HG03159 (cell line): ENCODE data around the gene TAF4B.
"Not testable (repeated sequence)": the region's sequence is repeated elsewhere in the genome, so short reads cannot be mapped to it uniquely, and the experiment has no call there.

Experiments used
- ATAC-seq: cut with Tn5 transposase; IDR thresholded peaks from one replicate; pipeline ENCODE4 v1.9.1; 2021; ENCODE audit warnings: mild to moderate bottlenecking, moderate library complexity; ENCODE audit not compliant: unreplicated experiment

The TAF4B gene

GRCh38 chr18:26378701-26379100 lies 152.5 kb downstream of the TAF4B start:
- no peak for ATAC-seq

- not testable (repeated sequence) for ATAC-seq
Observed at GRCh38 chr18:26381555-26381954, 155.3 kb downstream of the TAF4B start.

DNA sequence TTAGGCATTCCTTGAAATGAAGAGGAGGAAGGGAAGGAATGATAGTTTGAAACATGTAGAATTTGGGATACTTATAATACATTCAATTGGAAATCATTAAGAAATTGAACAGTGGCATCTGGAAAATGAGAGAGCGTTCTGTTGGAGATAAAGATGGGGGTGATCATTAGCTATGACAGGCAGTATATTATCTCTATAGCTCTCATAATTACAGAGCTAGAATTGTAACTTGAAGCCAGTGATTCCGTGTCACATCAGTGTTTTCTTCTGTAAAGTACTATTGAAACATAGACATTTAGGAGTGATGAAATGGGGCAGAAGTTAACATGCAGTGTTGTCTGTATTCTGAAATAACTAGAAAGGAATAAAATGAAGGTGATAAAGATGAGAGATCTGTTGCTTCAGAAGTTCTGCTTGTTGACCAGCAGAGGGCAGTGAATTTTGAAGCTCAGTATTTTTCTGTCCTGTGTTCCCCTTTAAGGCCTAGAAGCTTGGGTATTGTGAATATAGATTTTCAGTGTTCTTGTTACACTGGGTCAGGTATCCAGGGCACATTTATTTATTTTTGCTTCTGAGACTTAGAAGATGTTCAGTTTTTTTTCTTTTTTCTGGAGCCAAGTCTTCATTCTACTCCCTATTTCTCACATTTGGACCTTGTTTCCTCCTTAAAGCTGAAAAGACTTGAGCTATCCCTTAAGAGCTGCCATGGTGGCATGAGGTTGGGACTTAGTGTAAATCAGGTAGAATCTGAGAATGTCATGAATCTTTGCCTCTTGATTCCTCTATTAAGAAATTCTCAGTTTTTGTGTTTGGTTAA lies 157.4 kb downstream of the TAF4B start:
- ATAC-seq, result peak; percentile 70

GRCh38 chr18:26386002-26386401 lies 159.8 kb downstream of the TAF4B start:
- ATAC-seq, result no peak

DNA sequence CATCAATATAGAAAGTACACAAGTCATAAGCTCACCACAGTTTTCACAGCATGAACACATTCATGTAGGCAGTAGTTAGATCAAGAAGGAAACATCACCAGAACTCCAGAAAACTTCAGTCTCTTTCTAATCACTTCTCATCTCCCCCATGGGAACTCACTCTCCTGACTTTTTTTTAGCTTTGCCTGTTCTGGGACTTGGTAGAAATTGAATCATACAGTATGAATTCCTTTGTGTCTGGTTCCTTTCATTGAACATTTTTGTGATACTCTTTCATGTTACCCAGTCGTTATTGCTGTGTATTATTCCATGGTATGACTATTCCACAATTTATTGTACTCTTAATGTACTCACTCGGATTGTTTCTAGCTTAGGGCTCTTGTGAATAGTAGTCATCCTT lies 160.2 kb downstream of the TAF4B start:
- ATAC-seq, result no peak

DNA sequence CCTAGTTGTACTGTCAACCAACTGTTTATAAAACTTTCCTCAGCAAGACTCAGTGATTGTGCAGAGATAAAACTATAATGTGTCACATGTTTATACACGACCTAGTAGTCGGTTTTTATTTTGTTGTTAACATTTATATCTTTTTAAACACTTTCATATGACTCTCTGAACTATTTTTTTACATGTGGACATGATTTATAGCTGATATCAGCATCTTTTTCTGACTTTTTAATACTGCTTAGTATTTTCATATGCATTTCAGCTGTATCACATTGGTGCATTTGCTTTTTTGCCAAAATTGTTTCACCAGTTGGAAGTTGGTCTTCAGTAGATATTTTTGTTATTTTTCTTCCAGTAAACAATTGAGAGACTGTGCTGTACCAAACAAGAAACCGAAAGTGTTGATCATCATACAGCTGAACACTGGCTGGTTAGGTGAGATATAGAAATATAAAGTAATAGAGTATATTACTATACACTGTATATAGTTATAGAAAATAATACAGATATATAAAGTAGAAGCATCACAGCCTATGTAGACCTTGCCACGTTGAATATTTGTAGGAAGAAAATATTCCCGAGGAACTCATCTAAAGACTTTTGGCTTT lies 167.9 kb downstream of the TAF4B start:
- ATAC-seq, result no peak

GRCh38 chr18:26397019-26397418 lies 170.8 kb downstream of the TAF4B start:
- ATAC-seq, result peak; percentile 70

DNA sequence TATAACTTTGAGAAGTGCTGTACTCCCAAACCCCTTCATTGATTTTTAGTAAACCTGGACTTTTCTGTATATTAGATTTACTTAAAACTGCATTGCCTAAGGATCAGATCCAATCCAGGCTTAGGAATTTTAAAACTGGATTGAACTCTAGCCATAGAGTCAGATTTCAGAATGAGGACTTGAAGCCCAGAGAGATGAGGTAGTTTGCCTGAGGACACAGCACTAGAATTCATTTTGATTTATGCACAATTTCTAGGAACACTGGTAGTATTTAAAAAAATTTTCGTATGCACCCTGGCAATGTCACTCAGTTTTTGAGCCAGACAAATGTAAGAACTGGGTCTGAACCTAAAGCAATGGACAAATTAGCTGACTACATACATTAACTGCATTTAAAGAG lies 177.2 kb downstream of the TAF4B start:
- ATAC-seq, result no peak

- ATAC-seq, result peak; percentile 77
Observed at GRCh38 chr18:26405190-26405801, 179.1 kb downstream of the TAF4B start.

DNA sequence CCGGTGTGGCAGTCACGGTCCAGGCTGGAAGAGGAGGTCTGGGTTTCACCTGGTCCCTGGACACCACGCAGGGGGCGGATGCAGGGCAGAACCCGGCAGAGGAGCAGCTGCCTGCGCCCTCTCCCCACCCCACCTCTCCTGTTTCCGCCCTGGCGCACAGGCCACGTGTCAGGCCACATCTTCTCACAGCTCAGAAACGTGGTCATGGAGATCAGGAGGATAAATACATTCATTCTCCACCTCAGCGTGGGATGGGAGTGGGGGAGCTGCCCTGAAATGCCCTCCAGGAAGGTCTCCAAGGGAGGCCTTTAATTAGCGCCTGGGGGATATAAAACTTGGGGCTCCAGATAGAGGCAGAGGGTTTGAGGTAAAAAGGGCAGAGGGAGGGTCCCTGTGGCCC lies 180.1 kb downstream of the TAF4B start:
- no peak for ATAC-seq

DNA sequence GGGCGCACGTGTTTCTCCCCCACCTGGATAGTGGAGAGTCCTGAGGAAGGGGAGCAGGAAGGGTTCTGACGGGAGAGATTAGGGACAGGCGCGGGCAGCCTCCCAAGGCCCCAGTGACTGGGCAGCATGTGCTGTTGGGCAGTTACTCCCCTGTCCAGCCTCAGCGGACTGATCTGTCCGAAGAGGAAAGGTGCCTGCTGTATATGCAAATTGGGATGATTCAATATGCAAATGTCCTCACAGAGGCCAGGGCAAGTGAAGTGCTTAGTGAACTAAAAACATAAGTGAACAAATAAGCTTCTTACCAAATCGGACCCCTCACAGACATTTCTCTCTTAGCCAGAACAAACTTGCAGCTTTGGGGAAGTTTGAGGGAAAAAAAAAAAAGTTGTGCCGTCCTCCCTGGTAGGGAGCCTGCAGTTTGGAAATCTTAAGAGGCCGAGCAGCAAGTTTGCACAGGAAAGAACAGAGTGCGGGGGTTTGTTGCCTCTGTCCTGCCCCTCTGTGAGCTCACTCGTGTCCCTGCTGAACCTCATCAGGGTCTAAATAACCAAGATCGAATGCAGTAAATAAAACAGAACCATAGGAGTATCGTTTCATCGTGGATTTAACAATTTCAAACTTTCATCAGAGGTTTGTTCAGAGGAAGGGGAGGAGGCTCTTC lies 180.7 kb downstream of the TAF4B start:
- ATAC-seq, result no peak

DNA sequence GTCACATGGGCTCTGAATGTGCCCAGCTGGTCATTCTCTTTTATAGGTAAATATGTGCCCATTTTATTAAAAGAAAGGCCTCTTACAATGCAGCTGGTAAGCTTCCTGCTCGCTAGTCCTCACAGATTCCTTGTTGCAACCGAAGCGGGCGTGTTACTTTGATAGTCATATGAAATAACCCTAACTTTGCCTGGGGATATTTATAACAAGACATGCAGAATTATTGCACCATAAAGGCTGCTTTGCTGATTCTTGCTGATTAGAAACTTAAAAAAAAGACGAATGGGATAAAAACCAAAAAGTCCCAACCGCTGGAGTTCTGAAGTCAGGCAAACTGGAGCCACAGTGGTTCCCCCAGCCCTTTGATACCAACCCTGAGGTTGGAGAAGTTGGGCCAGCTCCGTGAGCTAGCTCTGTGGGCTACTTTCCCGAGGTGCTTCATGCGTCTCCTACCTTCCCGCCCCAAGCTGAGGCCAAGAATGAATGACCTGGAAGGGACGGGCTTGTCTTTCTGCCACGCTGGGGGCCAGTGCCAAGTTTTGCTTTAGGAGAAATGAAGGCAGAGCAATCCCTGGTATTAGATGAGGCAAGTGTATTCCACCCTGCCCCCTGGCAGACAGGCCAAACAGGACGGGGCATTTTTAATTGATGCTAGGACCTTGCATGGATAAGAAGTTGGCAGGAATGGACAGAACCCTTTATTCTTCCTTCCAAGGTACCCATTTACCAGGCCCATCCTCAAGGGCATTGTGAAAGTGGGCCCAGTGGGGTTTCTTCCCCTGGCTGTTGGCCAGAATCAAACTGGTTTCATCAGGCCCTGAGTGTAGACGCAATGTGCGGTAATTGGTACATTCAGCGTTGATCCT lies 181.7 kb downstream of the TAF4B start:
- no peak for ATAC-seq

DNA sequence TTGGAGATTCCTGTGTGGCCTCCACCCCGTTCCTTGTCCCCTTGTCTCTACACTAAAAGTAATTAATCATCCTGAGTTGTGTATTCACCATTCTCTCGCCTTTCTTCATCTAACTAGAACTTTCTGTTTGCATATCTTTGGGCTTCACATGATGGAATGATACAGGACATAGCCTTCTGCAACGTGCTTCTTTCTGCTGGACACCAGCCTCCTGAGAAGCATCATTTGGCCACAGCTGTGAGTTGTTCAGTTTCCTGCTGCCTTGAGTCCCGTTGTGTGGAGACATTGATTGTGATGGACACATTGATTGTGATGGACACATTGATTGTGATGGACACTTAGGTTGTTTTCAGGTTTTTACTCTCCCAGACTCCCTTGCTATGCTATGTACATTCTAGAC lies 182.8 kb downstream of the TAF4B start:
- ATAC-seq, result no peak

GRCh38 chr18:26414901-26415440 lies 188.7 kb downstream of the TAF4B start:
- ATAC-seq, result no peak

DNA sequence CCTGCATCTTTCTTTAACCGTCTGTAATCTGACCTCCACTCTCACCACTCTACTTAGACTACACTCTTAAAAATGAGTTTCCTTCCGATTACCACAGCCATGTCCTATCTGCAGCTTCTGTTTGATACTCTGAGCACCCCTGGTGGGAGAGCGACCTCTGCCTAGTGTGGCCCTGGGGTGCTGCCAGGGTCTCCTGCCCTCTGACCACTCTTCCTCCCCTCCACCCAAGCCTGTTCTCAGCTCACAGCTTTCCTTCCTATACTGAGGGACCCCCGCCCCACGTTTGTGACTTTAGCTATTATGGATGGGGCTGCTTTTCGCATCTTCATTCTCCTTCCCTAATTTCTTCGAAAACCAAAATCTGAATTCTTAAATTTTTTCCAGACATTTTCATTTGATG lies 189.4 kb downstream of the TAF4B start:
- no peak for ATAC-seq

GRCh38 chr18:26416652-26417150 lies 190.5 kb downstream of the TAF4B start:
- no peak for ATAC-seq

- ATAC-seq, result no peak
Observed at GRCh38 chr18:26417190-26417589, 190.9 kb downstream of the TAF4B start.

DNA sequence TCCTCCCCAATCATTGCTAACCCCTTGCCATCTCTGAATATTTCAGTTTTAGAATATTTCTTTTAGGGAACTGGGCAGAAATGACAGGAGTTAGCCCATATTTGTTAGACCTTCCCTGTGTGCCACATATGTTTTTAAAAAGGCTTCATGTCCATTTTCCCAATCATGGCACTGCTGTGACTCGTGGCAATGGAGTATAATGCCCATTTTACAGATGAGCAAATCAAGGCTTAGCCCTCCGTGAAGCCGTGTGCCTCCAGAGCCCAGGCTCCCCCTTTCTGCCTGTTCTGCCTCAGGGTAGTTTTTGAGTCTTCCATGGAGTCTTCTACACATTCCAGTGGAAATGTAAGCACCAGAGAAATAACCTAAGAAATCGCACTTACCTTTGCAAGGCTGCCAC lies 192.0 kb downstream of the TAF4B start:
- no peak for ATAC-seq

- no peak for ATAC-seq
Observed at GRCh38 chr18:26419746-26420145, 193.5 kb downstream of the TAF4B start.

DNA sequence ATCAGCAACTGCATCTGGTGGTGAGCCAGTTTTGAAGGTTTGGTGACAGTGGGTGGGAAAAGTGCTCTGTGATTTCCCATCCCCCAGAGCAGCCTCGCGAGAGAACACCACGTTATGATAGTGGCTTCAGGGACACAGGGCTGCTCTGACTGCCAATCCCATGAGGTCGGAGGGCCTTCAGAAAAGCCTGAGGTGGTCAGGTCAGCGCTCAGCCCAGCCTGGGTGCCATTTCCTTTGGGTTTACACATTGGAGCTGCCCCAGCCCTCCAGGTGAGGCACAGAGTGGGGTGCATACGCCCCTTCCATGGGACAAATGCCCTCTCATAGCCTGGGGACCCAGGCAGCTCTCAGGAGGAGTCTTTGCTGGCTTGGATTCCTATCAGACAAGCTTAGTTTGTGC lies 195.3 kb downstream of the TAF4B start:
- no peak for ATAC-seq
